HCT116 (cell line): ENCODE measurements around the gene PADI4. TPM values are rescaled to one million over a fixed set of nuclear protein-coding genes. Genes with fewer than 3 reads are reported as not detected.

Experiments
- ATAC-seq: fragments of 200-7000 bp; cut with Tn5 transposase; 2 replicates; pipeline ENCODE4 v1.9.1; 2020; ENCODE audit warnings: mild to moderate bottlenecking, moderate library complexity
- BruUV-seq: library from RNA; stranded (reverse); fragments of 400-500 nt; replicated peaks from 2 replicates; lab custom pipeline; 2021; lab: Mats Ljungman, UMichigan
- CTCF ChIA-PET: fragments of 300-600 bp; sonication (Branson Sonifier 250); formaldehyde crosslinking; loops from one replicate; lab custom pipeline; 2021; ENCODE audit warnings: antibody characterized with exemption; lab: Charles Lee
- POLR2A ChIA-PET: fragments of 300-600, 350-600 bp; sonication (Branson Sonifier 250); formaldehyde crosslinking; loops from one replicate; lab custom pipeline; 2021; ENCODE audit warnings: antibody characterized with exemption; lab: Charles Lee
- RAD21 ChIA-PET, 2 experiments: fragments of 300-600 bp; sonication (Branson Sonifier 250); formaldehyde crosslinking; loops; one replicate each; lab custom pipeline; 2023; ENCODE audit warnings: low total read pairs in 2 of 2; ENCODE audit not compliant: uncharacterized antibody in 2 of 2, unreplicated experiment in 2 of 2, low non-redundant PET in 1 of 2; lab: Charles Lee
- DNase-seq: peaks from one replicate; pipeline ENCODE4 v3.0.0-alpha.2; 2010; ENCODE audit warnings: low read depth, low spot score
- H2AFZ ChIP-seq: fragments of 200-600 bp; shearing (Covaris generic), sonication (generic); 2 replicates; pipeline ENCODE4 v1.6.1; 2017; ENCODE audit warnings: low read depth, mixed run types, mixed read lengths, antibody characterized with exemption, low read length; ENCODE audit not compliant: poor library complexity, severe bottlenecking
- H3K27ac ChIP-seq: 2 replicates; pipeline ENCODE4 v1.5.1; 2012; ENCODE audit warnings: low read depth, low read length
- H3K27me3 ChIP-seq: fragments of 200-600 bp; sonication (generic); 2 replicates; pipeline ENCODE4 v1.6.1; 2016; ENCODE audit warnings: mixed run types, low read length, mixed read lengths; ENCODE audit not compliant: insufficient read depth
- H3K36me3 ChIP-seq, 2 experiments: fragments of 200-500 bp in 1 of 2; fragments of 200-600 bp in 1 of 2; sonication (Bioruptor generic) in 1 of 2; sonication (generic) in 1 of 2; 2 replicates each; pipeline versions ENCODE4 v1.5.1 to v1.6.1; 2014 to 2016; ENCODE audit warnings: low read length in 2 of 2, inconsistent platforms in 1 of 2, mixed read lengths in 1 of 2, mixed run types in 1 of 2; ENCODE audit not compliant: insufficient read depth in 2 of 2, control insufficient read depth in 1 of 2
- H3K4me1 ChIP-seq, 2 experiments: fragments of 200-600 bp in 1 of 2; sonication (generic) in 1 of 2; 2 replicates each; pipeline versions ENCODE4 v1.5.1 to v1.6.1; 2012 to 2017; ENCODE audit warnings: low read length in 2 of 2, inconsistent platforms in 1 of 2, mild to moderate bottlenecking in 1 of 2, mixed read lengths in 1 of 2, mixed run types in 1 of 2, moderate library complexity in 1 of 2; ENCODE audit not compliant: insufficient read depth in 2 of 2, control insufficient read depth in 1 of 2
- H3K4me2 ChIP-seq: fragments of 200-600 bp; sonication (generic); 2 replicates; pipeline ENCODE4 v1.6.1; 2017; ENCODE audit warnings: mixed run types, low read length, mixed read lengths
- H3K4me3 ChIP-seq, 2 experiments: fragments of 200-600 bp in 1 of 2; sonication (generic) in 1 of 2; replicated peaks in 1 of 2; 2 replicates each; pipeline ENCODE4 v1.5.1; 2011 to 2016; ENCODE audit warnings: low read length in 2 of 2, control low read depth in 1 of 2, low read depth in 1 of 2, mild to moderate bottlenecking in 1 of 2, mixed read lengths in 1 of 2, mixed run types in 1 of 2
- H3K79me2 ChIP-seq: fragments of 200-600 bp; sonication (generic); 2 replicates; pipeline ENCODE4 v1.6.1; 2017; ENCODE audit warnings: mild to moderate bottlenecking, mixed run types, low read length, moderate library complexity, mixed read lengths; ENCODE audit not compliant: insufficient read depth
- H3K9ac ChIP-seq: fragments of 200-600 bp; sonication (generic); 2 replicates; pipeline ENCODE4 v1.6.1; 2016; ENCODE audit warnings: low read length, mixed read lengths
- H3K9me2 ChIP-seq: fragments of 200-600 bp; sonication (generic), shearing (Covaris generic); 2 replicates; pipeline ENCODE4 v1.6.1; 2017; ENCODE audit warnings: mixed run types, mild to moderate bottlenecking, moderate library complexity; ENCODE audit not compliant: insufficient read depth
- H3K9me3 ChIP-seq, 2 experiments: fragments of 200-500 bp in 1 of 2; fragments of 200-600 bp in 1 of 2; sonication (Bioruptor generic) in 1 of 2; sonication (generic) in 1 of 2; 2 replicates each; pipeline ENCODE4 v1.6.1; 2014 to 2017; ENCODE audit warnings: low read length in 2 of 2, mixed read lengths in 2 of 2, inconsistent platforms in 1 of 2, low read depth in 1 of 2, mild to moderate bottlenecking in 1 of 2, mixed run types in 1 of 2, moderate library complexity in 1 of 2; ENCODE audit not compliant: control insufficient read depth in 1 of 2, insufficient read depth in 1 of 2
- H4K20me1 ChIP-seq: fragments of 200-600 bp; sonication (generic), shearing (Covaris generic); 2 replicates; pipeline ENCODE4 v1.6.1; 2017; ENCODE audit warnings: mixed run types, mild to moderate bottlenecking, moderate library complexity; ENCODE audit not compliant: insufficient read depth
- CBX3 ChIP-seq: IDR thresholded peaks from 2 replicates; pipeline ENCODE4 v1.6.1; 2012; ENCODE audit warnings: low read depth
- EGR1 ChIP-seq: IDR thresholded peaks from 2 replicates; pipeline ENCODE4 v1.6.1; 2012; ENCODE audit warnings: low read depth
- FOSL1 ChIP-seq: IDR thresholded peaks from 2 replicates; pipeline ENCODE4 v1.6.1; 2012; ENCODE audit warnings: low read depth
- JUND ChIP-seq: IDR thresholded peaks from 2 replicates; pipeline ENCODE4 v1.6.1; 2012
- RAD21 ChIP-seq: IDR thresholded peaks from 2 replicates; pipeline ENCODE4 v1.6.1; 2012; ENCODE audit warnings: low read depth, mild to moderate bottlenecking
- SIN3A ChIP-seq: IDR thresholded peaks from 2 replicates; pipeline ENCODE4 v1.6.1; 2012; ENCODE audit warnings: low read depth
- YY1 ChIP-seq: IDR thresholded peaks from 2 replicates; pipeline ENCODE4 v1.6.1; 2011; ENCODE audit warnings: low read length, low read depth, moderate library complexity, mild to moderate bottlenecking; ENCODE audit not compliant: insufficient replicate concordance; ENCODE audit errors: extremely low read depth
- ZNF274 ChIP-seq: fragments of 200-500 bp; sonication (Bioruptor generic); IDR thresholded peaks from 2 replicates; pipeline ENCODE4 v1.6.1; 2014; ENCODE audit warnings: mild to moderate bottlenecking, low read depth, low read length, inconsistent platforms
- intact Hi-C: fragments of 100-400 bp; cut with micrococcal nuclease; formaldehyde crosslinking; loops from 2 replicates; pipeline ENCODE4 v1.10.0; 2022
- total RNA-seq: library from RNA; stranded (reverse); gene quantifications from one replicate; pipeline ENCODE4 v1.2.1, GENCODE V29; 2021; ENCODE audit not compliant: unreplicated experiment
- TF ChIP-seq, protein P1 (sequence below), 3 experiments: fragments of 200-600 bp in 1 of 3; sonication (generic) in 1 of 3; IDR thresholded peaks in 2 of 3; conservative IDR thresholded peaks in 1 of 3; 2 replicates each; pipeline ENCODE4 v1.5.1; 2012 to 2017; ENCODE audit warnings: low read depth in 2 of 3, low read length in 2 of 3, antibody characterized with exemption in 1 of 3, borderline replicate concordance in 1 of 3, control low read depth in 1 of 3, mild to moderate bottlenecking in 1 of 3, mixed read lengths in 1 of 3, mixed run types in 1 of 3, moderate library complexity in 1 of 3; ENCODE audit not compliant: insufficient read depth in 1 of 3

The PADI4 gene
- total RNA-seq, 1 experiment from 2014 or later = 0.44 TPM

DNA sequence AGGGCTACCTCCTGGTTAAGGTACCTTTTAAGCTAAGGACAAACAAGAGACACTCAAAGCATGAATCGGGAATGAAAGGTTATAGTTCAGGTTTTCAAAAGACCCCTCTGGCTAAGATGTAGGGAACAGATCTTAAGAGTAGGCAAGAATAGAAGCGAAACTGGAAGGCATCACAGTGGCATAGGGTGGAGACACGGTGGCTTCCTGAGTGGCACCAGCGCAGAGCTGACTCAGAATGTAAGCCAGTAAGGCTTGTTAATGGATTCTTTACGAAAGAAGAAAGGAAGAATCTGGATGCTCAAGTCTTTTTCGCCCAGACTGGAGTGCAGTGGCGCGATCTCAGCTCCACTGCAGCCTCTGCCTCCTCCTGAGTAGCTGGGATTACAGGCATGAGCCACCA lies 85.2 kb downstream of the PADI4 start:
- Histone ChIP-seq H3K79me2 (no peaks in the 10 kb centered on the region), H2AFZ (no peak overlapping the region), H3K9ac (no peak overlapping the region), H4K20me1 (no peaks in the 10 kb centered on the region), H3K9me2 (no peaks in the 10 kb centered on the region), H3K27me3 (0 out of 2 replicates have a peak, but pooled peaks cover 3% of the 10 kb centered on the region), H3K4me2 (no peak overlapping the region), H3K9me3 (no peaks in the 10 kb centered on the region), H3K27ac (no peak overlapping the region), H3K4me1 (no peaks in the 10 kb centered on the region), H3K36me3 (no peaks in the 10 kb centered on the region), H3K4me3 (no peak overlapping the region)
- intact Hi-C loops = no loop called here
- ChIA-PET CTCF (no interaction called here), RAD21 (no interaction called here), POLR2A (no interaction called here)
- TF ChIP-seq SIN3A = no peak
- TF ChIP-seq JUND = no peak
- TF ChIP-seq, protein P1, sequence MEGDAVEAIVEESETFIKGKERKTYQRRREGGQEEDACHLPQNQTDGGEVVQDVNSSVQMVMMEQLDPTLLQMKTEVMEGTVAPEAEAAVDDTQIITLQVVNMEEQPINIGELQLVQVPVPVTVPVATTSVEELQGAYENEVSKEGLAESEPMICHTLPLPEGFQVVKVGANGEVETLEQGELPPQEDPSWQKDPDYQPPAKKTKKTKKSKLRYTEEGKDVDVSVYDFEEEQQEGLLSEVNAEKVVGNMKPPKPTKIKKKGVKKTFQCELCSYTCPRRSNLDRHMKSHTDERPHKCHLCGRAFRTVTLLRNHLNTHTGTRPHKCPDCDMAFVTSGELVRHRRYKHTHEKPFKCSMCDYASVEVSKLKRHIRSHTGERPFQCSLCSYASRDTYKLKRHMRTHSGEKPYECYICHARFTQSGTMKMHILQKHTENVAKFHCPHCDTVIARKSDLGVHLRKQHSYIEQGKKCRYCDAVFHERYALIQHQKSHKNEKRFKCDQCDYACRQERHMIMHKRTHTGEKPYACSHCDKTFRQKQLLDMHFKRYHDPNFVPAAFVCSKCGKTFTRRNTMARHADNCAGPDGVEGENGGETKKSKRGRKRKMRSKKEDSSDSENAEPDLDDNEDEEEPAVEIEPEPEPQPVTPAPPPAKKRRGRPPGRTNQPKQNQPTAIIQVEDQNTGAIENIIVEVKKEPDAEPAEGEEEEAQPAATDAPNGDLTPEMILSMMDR (IDR thresholded peaks at IDR 0.05 in 2 of 3, conservative IDR thresholded peaks at IDR 0.05 in 1 of 3; ENCODE audit: borderline replicate concordance in 1 of 3, insufficient read depth in 1 of 3, low read depth in 2 of 3, low read length in 2 of 3) = no peak
- TF ChIP-seq YY1 = no peak
- TF ChIP-seq CBX3 = no peak
- no peak for TF ChIP-seq ZNF274
- TF ChIP-seq RAD21 = no peak
- no peak for TF ChIP-seq FOSL1
- TF ChIP-seq EGR1 = no peak
- ATAC-seq (no peak), DNase-seq (no peak)
- no TSS peak for BruUV-seq
